ENCODE data around the gene ULK3.

Gene ULK3

GRCh38 chr15:74817370-74817737 lies 25.6 kb downstream of the ULK3 start:
- no peaks in the 10 kb centered on the region for H4K20me1 ChIP-seq
- no peak overlapping the region for H3K27ac ChIP-seq
- peaks cover 37% of the 10 kb centered on the region for H3K4me1 ChIP-seq
- H3K9me3 ChIP-seq: no peaks in the 10 kb centered on the region
- H3K4me3 ChIP-seq: no peak overlapping the region
- no peak overlapping the region for H3K9ac ChIP-seq
- no peaks in the 10 kb centered on the region for H3K27me3 ChIP-seq
- no peak for TF ChIP-seq Cebpa-rat (IDR thresholded peaks at IDR 0.05)
- no peak overlapping the region for H3K4me2 ChIP-seq
- no peaks in the 10 kb centered on the region for H3K36me3 ChIP-seq

GRCh38 chr15:74816624-74817369 lies 26.2 kb downstream of the ULK3 start:
- no peaks in the 10 kb centered on the region for H4K20me1 ChIP-seq
- H3K9me3 ChIP-seq: no peaks in the 10 kb centered on the region
- H3K4me2 ChIP-seq: no peak overlapping the region
- no peak overlapping the region for H3K27ac ChIP-seq
- H3K9ac ChIP-seq: no peak overlapping the region
- no peak overlapping the region for H3K4me3 ChIP-seq
- H3K27me3 ChIP-seq: no peaks in the 10 kb centered on the region
- peaks cover 33% of the 10 kb centered on the region for H3K4me1 ChIP-seq
- no peak for TF ChIP-seq Cebpa-rat (IDR thresholded peaks at IDR 0.05)
- H3K36me3 ChIP-seq: no peaks in the 10 kb centered on the region

- no peak overlapping the region for H3K27ac ChIP-seq
- H3K9ac ChIP-seq: no peak overlapping the region
- H4K20me1 ChIP-seq: no peaks in the 10 kb centered on the region
- no peak for TF ChIP-seq Cebpa-rat (IDR thresholded peaks at IDR 0.05)
- H3K4me1 ChIP-seq: peaks cover 24% of the 10 kb centered on the region
- no peaks in the 10 kb centered on the region for H3K36me3 ChIP-seq
- H3K4me3 ChIP-seq: no peak overlapping the region
- no peaks in the 10 kb centered on the region for H3K9me3 ChIP-seq
- no peak overlapping the region for H3K4me2 ChIP-seq
- H3K27me3 ChIP-seq: no peaks in the 10 kb centered on the region
Measured at GRCh38 chr15:74815961-74816360, 27.0 kb downstream of the ULK3 start.

- H3K4me1 ChIP-seq: peaks cover 18% of the 10 kb centered on the region
- TF ChIP-seq Cebpa-rat (IDR thresholded peaks at IDR 0.05): no peak
- no peaks in the 10 kb centered on the region for H3K36me3 ChIP-seq
- no peaks in the 10 kb centered on the region for H3K9me3 ChIP-seq
- H3K4me2 ChIP-seq: no peak overlapping the region
- H3K27ac ChIP-seq: no peak overlapping the region
- H3K9ac ChIP-seq: no peak overlapping the region
- no peak overlapping the region for H3K4me3 ChIP-seq
- no peaks in the 10 kb centered on the region for H3K27me3 ChIP-seq
- H4K20me1 ChIP-seq: no peaks in the 10 kb centered on the region
Measured at GRCh38 chr15:74815121-74815934, 27.6 kb downstream of the ULK3 start.

- Histone ChIP-seq H3K4me1 (no peaks in the 10 kb centered on the region), H3K4me3 (no peak within 1 kb of the TSS), H3K36me3 (no peaks in the 10 kb centered on the region), H3K9me3 (no peaks in the 10 kb centered on the region), H3K27ac (no peak within 1 kb of the TSS), H3K4me2 (no peak within 1 kb of the TSS), H4K20me1 (no peaks in the 10 kb centered on the region), H3K9ac (no peak within 1 kb of the TSS), H3K27me3 (no peaks in the 10 kb centered on the region)
- TF ChIP-seq Cebpa-rat (IDR thresholded peaks at IDR 0.05): no peak
Measured at GRCh38 chr15:74812533-74812932, 30.4 kb downstream of the ULK3 start, which contains the start of gene LMAN1L. TSS of gene LMAN1L (plus strand) at chr15:74812835. CDS start at chr15:74812855, 20 bp downstream.

- H3K4me3 ChIP-seq: no peak overlapping the region
- no peaks in the 10 kb centered on the region for H3K4me1 ChIP-seq
- no peaks in the 10 kb centered on the region for H3K9me3 ChIP-seq
- no peak overlapping the region for H3K9ac ChIP-seq
- H3K36me3 ChIP-seq: peaks cover 5% of the 10 kb centered on the region
- no peaks in the 10 kb centered on the region for H4K20me1 ChIP-seq
- TF ChIP-seq Cebpa-rat (IDR thresholded peaks at IDR 0.05): no peak
- no peaks in the 10 kb centered on the region for H3K27me3 ChIP-seq
- H3K4me2 ChIP-seq: no peak overlapping the region
- H3K27ac ChIP-seq: no peak overlapping the region
Measured at GRCh38 chr15:74809956-74810355, 33.0 kb downstream of the ULK3 start.

- Histone ChIP-seq H3K9me3 (no peaks in the 10 kb centered on the region), H3K36me3 (peaks cover 12% of the 10 kb centered on the region), H3K9ac (no peak overlapping the region), H3K4me3 (no peak overlapping the region), H3K27me3 (no peaks in the 10 kb centered on the region), H3K4me2 (no peak overlapping the region), H3K4me1 (no peaks in the 10 kb centered on the region), H4K20me1 (no peaks in the 10 kb centered on the region), H3K27ac (no peak overlapping the region)
- TF ChIP-seq Cebpa-rat (IDR thresholded peaks at IDR 0.05): no peak
Measured at GRCh38 chr15:74809242-74809641, 33.7 kb downstream of the ULK3 start.

- no peak overlapping the region for H3K27ac ChIP-seq
- peaks cover 16% of the 10 kb centered on the region for H3K36me3 ChIP-seq
- 0 out of 2 replicates have a peak, but pooled peaks cover 3% of the 10 kb centered on the region for H4K20me1 ChIP-seq
- H3K27me3 ChIP-seq: no peaks in the 10 kb centered on the region
- TF ChIP-seq Cebpa-rat (IDR thresholded peaks at IDR 0.05): no peak
- H3K9me3 ChIP-seq: no peaks in the 10 kb centered on the region
- H3K4me2 ChIP-seq: no peak overlapping the region
- no peak overlapping the region for H3K9ac ChIP-seq
- H3K4me3 ChIP-seq: no peak overlapping the region
- no peaks in the 10 kb centered on the region for H3K4me1 ChIP-seq
Measured at GRCh38 chr15:74808840-74809229, 34.1 kb downstream of the ULK3 start.

GRCh38 chr15:74808078-74808839 lies 34.7 kb downstream of the ULK3 start:
- no peak overlapping the region for H3K4me2 ChIP-seq
- no peak overlapping the region for H3K9ac ChIP-seq

More at GRCh38 chr15:74808078-74808839, 34.7 kb downstream of the ULK3 start:
- no peak for TF ChIP-seq Cebpa-rat (IDR thresholded peaks at IDR 0.05)
- Histone ChIP-seq H3K4me1 (no peaks in the 10 kb centered on the region), H4K20me1 (0 out of 2 replicates have a peak, but pooled peaks cover 9% of the 10 kb centered on the region), H3K27me3 (no peaks in the 10 kb centered on the region), H3K4me3 (no peak overlapping the region), H3K9me3 (no peaks in the 10 kb centered on the region), H3K27ac (no peak overlapping the region), H3K36me3 (peaks cover 22% of the 10 kb centered on the region)
